H9 (cell line): ENCODE measurements around the gene IER3. TPM values are rescaled to one million over a fixed set of nuclear protein-coding genes. Genes with fewer than 3 reads are reported as not detected.
A peak's percentile ranks its signal among the peaks of the same experiment; 100 is the strongest.

Experiments
- DNase-seq: peaks from one replicate; pipeline ENCODE4 v3.0.0-alpha.2; 2017
- H2AFZ ChIP-seq: one replicate; pipeline ENCODE4 v1.6.1; 2013; ENCODE audit warnings: mild to moderate bottlenecking, low read length, control low read depth, moderate library complexity
- H2AK5ac ChIP-seq: 2 replicates; pipeline ENCODE4 v1.6.1; 2013; ENCODE audit warnings: low read length, control low read depth, mixed read lengths; ENCODE audit not compliant: insufficient read length
- H2BK120ac ChIP-seq: one replicate; pipeline ENCODE4 v1.6.1; 2013; ENCODE audit warnings: low read depth, mild to moderate bottlenecking, low read length, control low read depth, inconsistent platforms; ENCODE audit not compliant: poor library complexity, severe bottlenecking
- H2BK12ac ChIP-seq: 2 replicates; pipeline ENCODE4 v1.6.1; 2013; ENCODE audit warnings: low read length, control low read depth, mixed read lengths, low read depth; ENCODE audit not compliant: insufficient read length
- H2BK15ac ChIP-seq: 2 replicates; pipeline ENCODE4 v1.6.1; 2013; ENCODE audit warnings: low read depth, low read length, control low read depth
- H2BK20ac ChIP-seq: one replicate; pipeline ENCODE4 v1.6.1; 2013; ENCODE audit warnings: low read depth, mild to moderate bottlenecking, low read length, control low read depth, inconsistent platforms; ENCODE audit not compliant: poor library complexity, severe bottlenecking
- H2BK5ac ChIP-seq: 2 replicates; pipeline ENCODE4 v1.6.1; 2013; ENCODE audit warnings: low read length, control low read depth, mixed read lengths; ENCODE audit not compliant: insufficient read length
- H3K14ac ChIP-seq: 2 replicates; pipeline ENCODE4 v1.6.1; 2013; ENCODE audit warnings: low read length, control low read depth; ENCODE audit not compliant: insufficient read depth
- H3K18ac ChIP-seq: 2 replicates; pipeline ENCODE4 v1.6.1; 2013; ENCODE audit warnings: low read depth, mild to moderate bottlenecking, mixed read lengths, low read length, control low read depth; ENCODE audit not compliant: insufficient read length
- H3K23ac ChIP-seq: 2 replicates; pipeline ENCODE4 v1.6.1; 2013; ENCODE audit warnings: low read length, control low read depth, mixed read lengths, low read depth; ENCODE audit not compliant: insufficient read length
- H3K23me2 ChIP-seq: 2 replicates; pipeline ENCODE4 v1.6.1; 2013; ENCODE audit warnings: low read depth, mild to moderate bottlenecking, mixed read lengths, low read length, control low read depth; ENCODE audit not compliant: insufficient read length, poor library complexity, severe bottlenecking
- H3K27ac ChIP-seq: 2 replicates; pipeline ENCODE4 v1.5.1; 2013; ENCODE audit warnings: low read length, control low read depth, mixed read lengths, low read depth; ENCODE audit not compliant: insufficient read length
- H3K27me3 ChIP-seq: 2 replicates; pipeline ENCODE4 v1.6.1; 2013; ENCODE audit warnings: low read length, control low read depth, inconsistent platforms; ENCODE audit not compliant: insufficient read depth
- H3K4ac ChIP-seq: 2 replicates; pipeline ENCODE4 v1.6.1; 2013; ENCODE audit warnings: low read depth, mild to moderate bottlenecking, control low read depth, inconsistent platforms, low read length, moderate library complexity
- H3K4me1 ChIP-seq: 2 replicates; pipeline ENCODE4 v1.6.1; 2013; ENCODE audit warnings: low read length, control low read depth, inconsistent platforms; ENCODE audit not compliant: insufficient read depth
- H3K4me2 ChIP-seq: 2 replicates; pipeline ENCODE4 v1.6.1; 2013; ENCODE audit warnings: low read length, control low read depth, mixed read lengths; ENCODE audit not compliant: insufficient read length, insufficient read depth
- H3K56ac ChIP-seq: 2 replicates; pipeline ENCODE4 v1.6.1; 2013; ENCODE audit warnings: low read depth, mild to moderate bottlenecking, mixed read lengths, low read length, control low read depth; ENCODE audit not compliant: insufficient read length
- H3K79me1 ChIP-seq: 2 replicates; pipeline ENCODE4 v1.6.1; 2013; ENCODE audit warnings: low read depth, mild to moderate bottlenecking, moderate library complexity, low read length, control low read depth, inconsistent platforms; ENCODE audit not compliant: insufficient read depth, poor library complexity, severe bottlenecking
- H3K79me2 ChIP-seq: 2 replicates; pipeline ENCODE4 v1.6.1; 2013; ENCODE audit warnings: low read length, control low read depth, inconsistent platforms; ENCODE audit not compliant: insufficient read depth
- H3K9ac ChIP-seq: 2 replicates; pipeline ENCODE4 v1.6.1; 2013; ENCODE audit warnings: low read length, control low read depth, mixed read lengths; ENCODE audit not compliant: insufficient read length; ENCODE audit errors: extremely low read depth
- H3K9me3 ChIP-seq: one replicate; pipeline ENCODE4 v1.6.1; 2013; ENCODE audit warnings: low read depth, low read length, inconsistent platforms; ENCODE audit not compliant: control insufficient read depth
- H3T11ph ChIP-seq: one replicate; pipeline ENCODE4 v1.6.1; 2013; ENCODE audit warnings: mild to moderate bottlenecking, low read length, control low read depth, inconsistent platforms
- H4K20me1 ChIP-seq: one replicate; pipeline ENCODE4 v1.6.1; 2013; ENCODE audit not compliant: control insufficient read depth, insufficient read length, insufficient read depth
- H4K5ac ChIP-seq: 2 replicates; pipeline ENCODE4 v1.6.1; 2013; ENCODE audit warnings: low read depth, mild to moderate bottlenecking, mixed read lengths, low read length, control low read depth; ENCODE audit not compliant: insufficient read length
- H4K8ac ChIP-seq: replicated peaks from 2 replicates; pipeline ENCODE4 v1.6.1; 2013; ENCODE audit warnings: low read length, control low read depth, mixed read lengths, low read depth; ENCODE audit not compliant: insufficient read length
- H4K91ac ChIP-seq: 2 replicates; pipeline ENCODE4 v1.6.1; 2013; ENCODE audit warnings: low read depth, mild to moderate bottlenecking, moderate library complexity, mixed read lengths, low read length, control low read depth; ENCODE audit not compliant: insufficient read length
- H3K27ac Mint-ChIP-seq, 3 experiments: 2 replicates in 2 of 3; 3 replicates in 1 of 3; pipeline ENCODE4 v1.8.0; 2020 to 2021; ENCODE audit warnings: mixed read lengths in 3 of 3, mild to moderate bottlenecking in 1 of 3, moderate library complexity in 1 of 3
- H3K27me3 Mint-ChIP-seq: 2 replicates; pipeline ENCODE4 v1.8.0; 2021; ENCODE audit warnings: low read depth, mild to moderate bottlenecking, moderate library complexity, mixed read lengths
- H3K36me3 Mint-ChIP-seq, 3 experiments: 2 replicates in 2 of 3; 3 replicates in 1 of 3; pipeline ENCODE4 v1.8.0; 2020 to 2021; ENCODE audit warnings: low read depth in 3 of 3, mixed read lengths in 3 of 3; ENCODE audit not compliant: insufficient read depth in 1 of 3
- H3K4me1 Mint-ChIP-seq, 2 experiments: 2 replicates each; pipeline ENCODE4 v1.8.0; 2020; ENCODE audit warnings: mixed read lengths in 2 of 2
- H3K4me3 Mint-ChIP-seq, 2 experiments: 2 replicates in 1 of 2; 3 replicates in 1 of 2; pipeline ENCODE4 v1.8.0; 2020 to 2021; ENCODE audit warnings: mild to moderate bottlenecking in 2 of 2, mixed read lengths in 2 of 2, moderate library complexity in 1 of 2
- H3K9me3 Mint-ChIP-seq, 2 experiments: 2 replicates in 1 of 2; 3 replicates in 1 of 2; pipeline ENCODE4 v1.8.0; 2020; ENCODE audit warnings: mild to moderate bottlenecking in 2 of 2, mixed read lengths in 2 of 2, moderate library complexity in 1 of 2
- CTCF ChIP-seq: fragments of 200-600 bp; sonication (generic); conservative IDR thresholded peaks from 3 replicates; pipeline ENCODE4 v1.8.0; 2021; ENCODE audit warnings: antibody characterized with exemption, mild to moderate bottlenecking
- WGBS: extraction: QIAGEN DNeasy Blood & Tissue Kit; methylation state at CpG from one replicate; pipeline ENCODE4 v1.1.7; 2013; ENCODE audit warnings: missing lambda C conversion rate, low lambda C conversion rate, mixed read lengths; ENCODE audit not compliant: insufficient read length; ENCODE audit errors: extremely low coverage; 5-methylcytosine and 5-hydroxymethylcytosine counted together
- total RNA-seq: library from RNA; stranded (reverse); gene quantifications from 2 replicates; pipeline ENCODE4 v1.2.1, GENCODE V29; 2021

IER3 gene
- total RNA-seq, 1 experiment from 2014 or later: 43.5 TPM

GRCh38 chr6:30719791-30720737 lies 24.3 kb downstream of the IER3 start, which contains the start of gene TUBB:
Gene TUBB (plus strand): TSS chr6:30720352. CDS start chr6:30720507, 155 bp downstream.
- Histone ChIP-seq H3K79me2 (peaks cover 11% of the 10 kb centered on the region; the same call in 1 of the 2 replicates), H3T11ph (peak within 1 kb of the TSS; percentile 86), H3K9me3 (no peaks in the 10 kb centered on the region), H3K56ac (no peak within 1 kb of the TSS), H4K20me1 (no peaks in the 10 kb centered on the region), H3K18ac (peak within 1 kb of the TSS; percentile 78), H2BK20ac (no peak within 1 kb of the TSS), H2BK5ac (peak within 1 kb of the TSS; percentile 79), H3K9ac (peak within 1 kb of the TSS; percentile 99), H2BK15ac (no peak within 1 kb of the TSS), H3K4ac (peak within 1 kb of the TSS; percentile 78; the same call in 1 of the 2 replicates), H2AFZ (no peak within 1 kb of the TSS), H2AK5ac (no peak within 1 kb of the TSS), H3K23me2 (peaks cover 15% of the 10 kb centered on the region), H4K91ac (no peak within 1 kb of the TSS), H3K27me3 (no peaks in the 10 kb centered on the region), H2BK12ac (no peak within 1 kb of the TSS), H3K4me1 (no peaks in the 10 kb centered on the region), H3K4me2 (peak within 1 kb of the TSS; percentile 92), H2BK120ac (peak within 1 kb of the TSS; percentile 74), H4K5ac (peak within 1 kb of the TSS; percentile 58), H3K14ac (peak within 1 kb of the TSS; percentile 75; the same call in 1 of the 2 replicates), H3K23ac (no peak within 1 kb of the TSS), H4K8ac (no peak within 1 kb of the TSS), H3K27ac (peak within 1 kb of the TSS; percentile 81), H3K79me1 (no peaks in the 10 kb centered on the region)
- Mint-ChIP-seq H3K27me3 (peaks cover 3% of the 10 kb centered on the region; the same call in 1 of the 2 replicates), H3K4me3 (peak within 1 kb of the TSS; percentile 93 to 98), H3K9me3 (peaks cover 6 to 7% of the 10 kb centered on the region in 2 experiments; a peak in 4 of 5 replicates), H3K36me3 (peaks cover 43 to 58% (median 54%) of the 10 kb centered on the region in 3 experiments), H3K4me1 (peaks cover 39 to 54% of the 10 kb centered on the region in 2 experiments), H3K27ac (peak within 1 kb of the TSS; percentile 99 to 100 (median 99))
- no peak for TF ChIP-seq CTCF
- peak; percentile 99 for DNase-seq
- WGBS: no CpG with 5 or more reads among the region's 38 CpGs
